Activated CD8-positive, alpha-beta memory T cell treated with anti-CD3 and anti-CD28 coated beads, Interleukin-2, amount 50 U/mL, for 1 hour (primary cell): ENCODE measurements around the gene TIMM8A.
A peak's percentile ranks its signal among the peaks of the same experiment; 100 is the strongest.

Experiments
- DNase-seq: peaks from one replicate; pipeline ENCODE4 v3.0.0-alpha.2; 2020; ENCODE audit errors: extremely low read depth

TIMM8A gene, protein sequence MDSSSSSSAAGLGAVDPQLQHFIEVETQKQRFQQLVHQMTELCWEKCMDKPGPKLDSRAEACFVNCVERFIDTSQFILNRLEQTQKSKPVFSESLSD

DNA sequence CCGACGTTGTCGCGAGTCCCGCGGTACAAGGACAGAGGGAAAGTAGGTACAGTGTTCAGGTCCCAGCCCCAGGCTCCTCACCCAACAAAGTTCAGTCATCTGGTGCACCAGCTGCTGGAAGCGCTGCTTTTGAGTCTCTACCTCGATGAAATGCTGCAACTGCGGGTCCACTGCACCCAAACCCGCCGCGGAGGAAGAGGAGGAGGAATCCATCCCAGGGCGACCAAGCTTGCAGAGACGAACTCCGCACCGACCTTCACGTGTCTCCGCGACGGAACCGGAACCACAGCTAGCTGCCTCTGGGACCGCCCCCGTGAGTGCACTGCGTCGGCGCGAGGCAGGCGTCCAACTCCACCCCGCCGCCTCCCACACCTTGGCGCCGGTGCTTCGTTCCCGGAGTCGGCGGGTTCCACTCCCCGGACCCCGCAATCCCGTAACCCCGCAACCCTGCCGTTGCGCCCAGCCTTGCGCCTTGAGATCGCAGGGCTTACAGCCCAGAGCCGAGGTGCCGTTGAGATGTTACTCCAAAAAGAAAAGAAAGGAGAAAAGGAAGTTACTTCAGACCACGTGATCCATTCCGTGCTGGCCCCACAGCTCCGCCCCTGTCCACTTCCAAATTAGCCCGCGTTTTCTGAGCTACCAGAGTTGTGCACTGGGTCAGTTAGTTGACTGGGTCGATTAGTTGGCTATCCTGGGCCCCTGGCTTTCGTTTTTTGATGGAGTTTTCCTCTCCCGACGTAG is at the start of gene TIMM8A:
TSS of gene TIMM8A (minus strand) at position 291 of the 741 bp plus-strand sequence. CDS start at position 213, 78 bp downstream.
- peak; percentile 31 for DNase-seq

DNA sequence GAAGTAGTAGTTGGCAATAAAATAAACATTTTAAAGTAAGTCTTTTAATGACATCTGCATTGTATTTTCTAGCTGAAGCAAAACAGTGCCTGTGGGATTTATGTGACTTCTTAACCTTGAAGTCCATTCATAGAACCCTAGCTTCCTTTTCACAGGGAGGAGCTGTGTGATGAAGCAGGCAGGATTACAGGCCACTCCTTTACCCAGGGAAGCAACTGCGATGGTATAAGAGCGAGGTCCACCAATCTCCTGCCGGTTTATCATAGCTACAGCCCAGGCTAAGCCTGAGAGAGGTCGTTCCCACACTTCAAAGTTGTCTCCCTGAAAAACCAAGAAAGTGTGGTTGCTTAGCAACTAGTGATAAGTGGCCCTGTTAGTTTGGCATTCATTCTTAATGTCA is 49.2 kb upstream of the TIMM8A start:
- DNase-seq: no peak

DNA sequence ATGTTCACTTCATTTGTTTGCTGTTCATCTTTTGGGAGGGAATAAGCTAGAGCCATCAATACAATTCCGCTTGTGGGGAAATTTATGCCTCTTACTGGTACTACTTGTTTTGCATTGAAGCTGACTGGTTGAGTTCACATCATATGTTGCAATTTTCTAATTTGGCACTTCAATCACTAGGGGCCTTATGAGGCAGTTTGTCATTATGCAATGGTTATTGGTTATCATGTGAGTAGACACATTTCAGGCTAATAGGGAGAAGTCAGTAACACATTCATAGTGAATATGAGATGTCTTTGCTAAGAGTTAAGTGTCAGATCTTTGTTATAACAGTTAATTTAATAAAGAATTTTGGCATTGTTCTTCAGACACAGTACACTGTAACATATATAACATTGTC is 47.2 kb upstream of the TIMM8A start:
- no peak for DNase-seq

- DNase-seq: no peak
Observed at GRCh38 chrX:101394372-101394771, 45.8 kb upstream of the TIMM8A start.

GRCh38 chrX:101393530-101394305 is 45.2 kb upstream of the TIMM8A start:
- DNase-seq: no peak

GRCh38 chrX:101391831-101392230 is 43.3 kb upstream of the TIMM8A start:
- DNase-seq: no peak

- peak; percentile 44 for DNase-seq
Observed at GRCh38 chrX:101390664-101391525, 42.4 kb upstream of the TIMM8A start, which contains the start of gene RPL36A. TSS of gene RPL36A (plus strand) at chrX:101391011. CDS start at chrX:101391044, 33 bp downstream.

DNA sequence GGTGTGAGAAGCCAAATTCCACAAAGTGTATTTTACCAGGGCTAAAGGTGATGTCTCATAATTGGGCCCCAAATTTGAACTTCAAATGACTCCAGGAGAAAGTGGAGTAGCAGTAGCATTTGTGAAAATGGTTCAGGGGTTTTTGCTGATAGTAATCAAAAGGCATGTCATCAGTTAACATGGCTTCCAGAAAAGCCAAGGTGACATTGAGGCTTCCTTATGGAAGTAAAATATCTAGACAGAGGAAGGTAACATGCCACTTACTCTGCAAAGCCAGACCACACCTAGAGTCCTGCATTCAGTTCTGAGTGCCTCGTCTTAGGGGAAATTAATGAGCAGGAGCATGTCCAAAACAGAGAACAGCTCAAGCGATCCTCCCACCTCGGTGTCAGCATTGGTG is 40.1 kb upstream of the TIMM8A start:
- no peak for DNase-seq

DNA sequence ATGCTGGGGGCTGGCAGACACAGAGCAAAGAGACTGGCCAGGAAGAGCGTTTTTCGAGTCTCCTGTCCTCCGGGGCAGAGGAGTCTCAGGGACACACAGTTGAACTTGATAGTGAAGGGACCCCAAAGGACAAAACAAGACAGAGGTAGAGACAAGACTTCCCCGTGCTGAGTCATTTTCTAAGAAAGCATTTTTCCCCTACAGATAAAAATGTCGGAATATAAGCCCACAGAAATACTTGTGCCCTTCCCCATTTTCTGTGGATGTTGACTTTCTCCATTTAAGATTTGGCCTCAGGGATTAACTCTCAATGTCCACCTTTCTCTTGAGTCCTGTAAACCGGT is 38.0 kb upstream of the TIMM8A start:
- no peak for DNase-seq

- DNase-seq: no peak
Observed at GRCh38 chrX:101385795-101386541, 37.4 kb upstream of the TIMM8A start, which contains the start of gene BTK. TSS of gene BTK (minus strand) at chrX:101386191. CDS start at chrX:101375284, 10,907 bp downstream.

DNA sequence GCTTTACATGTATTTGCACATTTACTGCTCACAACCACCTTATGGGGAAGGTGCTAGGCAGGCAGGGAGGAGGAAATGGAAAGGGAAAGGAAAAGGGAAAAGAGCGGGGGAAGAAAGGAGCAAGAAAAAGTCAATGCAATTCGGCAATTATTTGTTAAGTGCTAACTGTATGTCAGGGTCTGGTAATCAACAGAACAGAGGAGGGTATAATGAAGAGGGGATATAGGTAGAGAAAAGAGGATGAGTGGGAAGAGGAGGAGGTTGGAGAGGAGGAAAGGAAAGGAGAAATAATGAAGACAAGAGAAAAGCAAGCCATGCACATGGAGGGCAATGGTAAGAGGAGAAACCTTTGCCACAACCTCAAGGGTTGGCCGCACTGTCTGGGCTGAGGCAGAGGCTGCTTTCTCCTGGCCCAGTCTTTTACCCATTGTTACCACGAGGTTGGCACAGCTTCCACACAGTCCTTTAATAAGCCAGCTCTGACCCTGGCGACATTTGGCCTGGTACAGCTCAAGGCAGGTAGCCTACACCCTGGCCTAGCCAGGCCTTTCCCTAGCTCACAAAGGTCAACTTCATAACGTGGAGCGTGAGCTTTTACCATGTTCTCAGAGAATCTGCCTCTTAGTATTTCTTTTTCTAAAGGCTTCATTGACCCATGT is 36.6 kb upstream of the TIMM8A start:
- DNase-seq: no peak

- no peak for DNase-seq
Observed at GRCh38 chrX:101383679-101384205, 35.2 kb upstream of the TIMM8A start.

DNA sequence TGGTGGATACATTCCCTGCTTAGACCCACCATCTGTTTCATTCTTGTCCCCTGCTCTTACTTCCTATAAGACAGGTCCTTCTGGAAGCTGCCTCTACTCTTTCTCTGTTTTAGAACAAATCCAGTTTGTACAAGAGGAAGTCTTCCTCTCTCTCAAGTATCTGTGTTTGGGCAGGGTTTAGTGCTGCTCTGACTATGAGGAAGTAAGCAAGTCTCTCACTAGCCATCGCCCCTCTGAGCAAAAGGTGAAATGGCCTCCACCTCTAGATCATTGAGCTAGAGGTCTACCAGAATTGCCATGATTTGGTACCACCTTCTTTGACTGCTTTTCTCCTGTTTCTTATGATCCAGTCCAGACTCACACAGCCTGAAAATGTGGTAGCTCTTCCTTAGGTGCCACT is 29.0 kb upstream of the TIMM8A start:
- no peak for DNase-seq

GRCh38 chrX:101370888-101371504 is 22.5 kb upstream of the TIMM8A start:
- no peak for DNase-seq

DNA sequence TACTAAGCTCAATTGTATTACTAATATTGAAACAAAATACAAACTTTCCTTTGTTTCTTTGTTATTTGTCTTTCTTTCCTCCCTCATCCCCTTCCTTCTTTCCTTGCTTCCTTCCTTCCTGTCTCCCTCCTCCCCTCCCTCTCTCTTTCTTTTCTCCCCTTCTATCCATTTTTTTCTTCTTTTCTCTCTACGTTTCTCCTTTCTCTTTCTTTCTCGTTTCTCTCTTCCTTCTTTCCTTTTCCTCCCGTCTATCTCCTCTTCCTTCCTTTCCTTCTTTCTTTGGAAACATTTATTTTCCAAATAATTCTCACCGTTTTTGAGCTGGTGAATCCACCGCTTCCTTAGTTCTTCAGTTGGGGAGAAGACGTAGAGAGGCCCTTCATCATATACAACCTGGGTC is 21.1 kb upstream of the TIMM8A start:
- no peak for DNase-seq

DNA sequence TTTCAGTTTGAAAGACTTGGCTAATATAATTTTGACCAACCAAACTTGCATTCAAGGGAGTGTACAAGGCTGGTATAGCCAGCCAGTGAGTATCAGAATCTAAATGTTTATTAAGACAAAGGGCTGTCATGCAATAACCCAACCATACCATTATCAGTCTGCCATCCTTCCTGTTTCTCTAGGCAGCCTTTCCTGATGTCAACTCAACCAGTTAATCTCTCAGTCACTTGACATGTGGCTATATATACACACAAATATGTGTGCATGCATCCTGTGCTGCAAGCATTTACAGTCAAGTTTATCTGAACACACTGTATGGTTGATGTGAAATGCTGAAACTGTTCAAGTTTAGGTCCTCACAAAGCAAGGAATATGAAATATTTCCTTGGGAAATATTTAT is 20.3 kb upstream of the TIMM8A start:
- DNase-seq: no peak

DNA sequence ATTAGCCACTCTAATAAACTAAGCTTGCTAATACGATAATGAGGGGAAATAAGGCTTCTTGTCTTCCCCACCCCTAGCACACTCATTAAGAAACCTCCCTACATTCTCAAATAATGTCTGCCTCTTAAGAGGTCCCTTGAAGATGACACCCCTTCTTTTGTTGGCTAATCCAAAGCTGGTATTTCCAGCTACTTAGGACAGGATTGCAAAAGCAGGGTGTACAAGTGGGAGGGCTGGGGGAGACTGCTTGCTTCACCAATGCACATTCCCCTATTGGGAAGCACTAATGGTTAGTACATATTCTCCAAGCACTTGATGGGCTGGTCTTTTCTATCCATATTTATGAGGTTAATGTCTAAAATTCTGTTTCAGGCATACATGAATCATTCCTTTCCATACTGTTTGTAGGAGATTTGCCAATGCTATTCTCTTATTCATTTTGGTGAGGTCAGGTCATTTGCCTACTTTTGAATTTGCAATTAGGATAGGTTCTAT is 16.8 kb upstream of the TIMM8A start:
- no peak for DNase-seq

DNA sequence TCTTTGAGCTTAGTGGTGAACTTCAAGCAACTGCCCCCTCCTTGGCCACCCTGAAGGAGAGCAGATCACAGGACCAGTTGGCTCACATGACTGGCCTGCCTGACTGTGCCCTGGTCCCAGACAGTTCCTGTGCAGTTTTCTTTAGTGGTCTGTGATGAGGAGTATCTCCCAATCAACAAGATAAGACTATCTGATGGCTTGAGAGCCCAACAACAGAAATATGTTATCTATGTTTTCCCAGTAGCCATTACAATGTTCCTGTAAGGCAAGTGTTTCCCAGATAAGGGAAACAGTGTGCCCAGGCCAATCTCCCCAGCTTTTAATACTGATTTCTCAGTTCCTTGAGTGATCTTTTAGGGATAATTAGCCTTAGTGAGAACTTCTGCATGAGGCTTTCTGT is 14.2 kb upstream of the TIMM8A start:
- DNase-seq: no peak

- no peak for DNase-seq
Observed at GRCh38 chrX:101362116-101362515, 13.6 kb upstream of the TIMM8A start.

GRCh38 chrX:101360390-101360789 is 11.8 kb upstream of the TIMM8A start:
- no peak for DNase-seq
